Fibroblast of skin of left biceps (primary cell): Measurements from ENCODE around the gene ROBO1.
"Not testable (repeated sequence)": the region's sequence is repeated elsewhere in the genome, so short reads cannot be mapped to it uniquely, and the experiment has no call there.

Experiments
- DNase-seq, 2 experiments: peaks; one replicate each; pipeline ENCODE4 v3.0.0-alpha.2; 2013; ENCODE audit warnings: low read depth in 2 of 2

ROBO1 gene

GRCh38 chr3:79314544-79314943 lies 453.3 kb downstream of the ROBO1 start:
- DNase-seq: no peak

GRCh38 chr3:79310016-79310415 lies 457.8 kb downstream of the ROBO1 start:
- DNase-seq: no peak

GRCh38 chr3:79306934-79307570 lies 460.7 kb downstream of the ROBO1 start:
- no peak for DNase-seq

GRCh38 chr3:79299949-79300635 lies 467.7 kb downstream of the ROBO1 start:
- not testable (repeated sequence) for DNase-seq

- peak; percentile 86 to 87 for DNase-seq
These were observed 470.4 kb downstream of the ROBO1 start for GRCh38 chr3:79297245-79297960.

- DNase-seq: peak; percentile 30 to 47
These were observed 480.9 kb downstream of the ROBO1 start for GRCh38 chr3:79286882-79287281.

GRCh38 chr3:79285871-79286270 lies 481.9 kb downstream of the ROBO1 start:
- DNase-seq: no peak

- DNase-seq: no peak
These were observed 482.4 kb downstream of the ROBO1 start for GRCh38 chr3:79285380-79285779.

GRCh38 chr3:79284781-79285180 lies 483.0 kb downstream of the ROBO1 start:
- DNase-seq: no peak

GRCh38 chr3:79278681-79279080 lies 489.1 kb downstream of the ROBO1 start:
- no peak for DNase-seq

- DNase-seq: no peak
These were observed 499.4 kb downstream of the ROBO1 start for GRCh38 chr3:79268422-79268821.

GRCh38 chr3:79264892-79265291 lies 502.9 kb downstream of the ROBO1 start:
- no peak for DNase-seq

GRCh38 chr3:79263423-79263822 lies 504.4 kb downstream of the ROBO1 start:
- DNase-seq: no peak

- no peak for DNase-seq
These were observed 509.3 kb downstream of the ROBO1 start for GRCh38 chr3:79258479-79258878.

GRCh38 chr3:79257791-79258190 lies 510.0 kb downstream of the ROBO1 start:
- no peak for DNase-seq

GRCh38 chr3:79255702-79256101 lies 512.1 kb downstream of the ROBO1 start:
- no peak for DNase-seq

GRCh38 chr3:79255292-79255691 lies 512.5 kb downstream of the ROBO1 start:
- no peak for DNase-seq

GRCh38 chr3:79253704-79254103 lies 514.1 kb downstream of the ROBO1 start:
- DNase-seq: peak; percentile 66 to 70

- DNase-seq: no peak
These were observed 514.5 kb downstream of the ROBO1 start for GRCh38 chr3:79253271-79253670.

- no peak for DNase-seq
These were observed 517.1 kb downstream of the ROBO1 start for GRCh38 chr3:79250746-79251145.

- no peak for DNase-seq
These were observed 518.1 kb downstream of the ROBO1 start for GRCh38 chr3:79249701-79250100.

GRCh38 chr3:79247725-79248043 lies 520.1 kb downstream of the ROBO1 start:
- DNase-seq: no peak
